CD4-positive, alpha-beta memory T cell (primary cell): ENCODE measurements around the gene ITGB3BP. TPM values are rescaled to one million over a fixed set of nuclear protein-coding genes. Genes with fewer than 3 reads are reported as not detected.
"Not testable (repeated sequence)": the region's sequence is repeated elsewhere in the genome, so short reads cannot be mapped to it uniquely, and the experiment has no call there.

Experiments
- CTCF ChIA-PET: fragments of 350-600 bp; sonication (Branson Sonifier 250); formaldehyde crosslinking; loops from one replicate; lab custom pipeline; 2021; ENCODE audit warnings: inconsistent platforms; ENCODE audit not compliant: partially characterized antibody; lab: Charles Lee
- POLR2A ChIA-PET: fragments of 350-600 bp; sonication (Branson Sonifier 250); formaldehyde crosslinking; loops from one replicate; lab custom pipeline; 2021; ENCODE audit not compliant: partially characterized antibody; lab: Charles Lee
- DNase-seq, 5 donors: peaks; one replicate each; pipeline versions ENCODE4 v3.0.0 to v3.0.0-alpha.2; 2020 to 2022; ENCODE audit warnings: mixed read lengths in 1 of 5
- H3K27ac ChIP-seq: one replicate; pipeline ENCODE4 v1.7.0; 2013; ENCODE audit warnings: low read depth, low read length
- H3K27me3 ChIP-seq: 2 replicates; pipeline ENCODE4 v1.7.0; 2013; ENCODE audit warnings: mild to moderate bottlenecking, low read length, moderate library complexity; ENCODE audit not compliant: insufficient read depth
- H3K36me3 ChIP-seq: 2 replicates; pipeline ENCODE4 v1.7.0; 2013; ENCODE audit warnings: mild to moderate bottlenecking, low read length, moderate library complexity; ENCODE audit not compliant: insufficient read depth
- H3K4me1 ChIP-seq: 2 replicates; pipeline ENCODE4 v1.7.0; 2013; ENCODE audit warnings: mild to moderate bottlenecking, low read length, moderate library complexity; ENCODE audit not compliant: insufficient read depth
- H3K4me3 ChIP-seq, 2 donors: one replicate each; pipeline ENCODE4 v1.7.0; 2013; ENCODE audit warnings: low read length in 2 of 2, mild to moderate bottlenecking in 1 of 2
- H3K9me3 ChIP-seq, 2 donors: one replicate each; pipeline ENCODE4 v1.7.0; 2013; ENCODE audit warnings: low read length in 2 of 2, control low read depth in 1 of 2; ENCODE audit not compliant: control insufficient read depth in 1 of 2
- H3K27ac Mint-ChIP-seq, 7 donors: one replicate each; pipeline ENCODE4 v1.8.0; 2020 to 2021; ENCODE audit warnings: mixed read lengths in 7 of 7, mild to moderate bottlenecking in 6 of 7, inconsistent platforms in 3 of 7, moderate library complexity in 3 of 7
- H3K27me3 Mint-ChIP-seq, 2 donors: one replicate each; pipeline ENCODE4 v1.8.0; 2020 to 2021; ENCODE audit warnings: mixed read lengths in 2 of 2
- H3K36me3 Mint-ChIP-seq, 2 donors: one replicate each; pipeline ENCODE4 v1.8.0; 2020 to 2021; ENCODE audit warnings: mixed read lengths in 2 of 2, inconsistent platforms in 1 of 2, mild to moderate bottlenecking in 1 of 2
- H3K4me1 Mint-ChIP-seq, 4 donors: one replicate each; pipeline ENCODE4 v1.8.0; 2020 to 2021; ENCODE audit warnings: mixed read lengths in 4 of 4, mild to moderate bottlenecking in 1 of 4
- H3K4me3 Mint-ChIP-seq, 8 donors: one replicate each; pipeline ENCODE4 v1.8.0; 2020 to 2021; ENCODE audit warnings: mixed read lengths in 8 of 8, mild to moderate bottlenecking in 7 of 8, moderate library complexity in 6 of 8, inconsistent platforms in 3 of 8
- H3K9me3 Mint-ChIP-seq, 8 donors: one replicate each; pipeline ENCODE4 v1.8.0; 2020 to 2021; ENCODE audit warnings: mixed read lengths in 8 of 8, mild to moderate bottlenecking in 5 of 8, inconsistent platforms in 3 of 8, moderate library complexity in 1 of 8
- intact Hi-C: fragments of 100-400 bp; cut with micrococcal nuclease; formaldehyde crosslinking; loops from one replicate; pipeline ENCODE4 v1.15.1; 2023
- polyA plus RNA-seq, 2 donors: library from polyadenylated mRNA; unstranded; fragments of 300-500 nt; fragmentation: Illumina TruSeq; gene quantifications; one replicate each; pipeline ENCODE4 v1.2.3, GENCODE V29; 2021
- total RNA-seq, 2 experiments: library from RNA; stranded (reverse); gene quantifications; one replicate each; pipeline ENCODE4 v1.2.3, GENCODE V29; 2021

The ITGB3BP gene
- total and polyA plus RNA-seq, 4 experiments from 2014 or later: 18.7 to 27.8 (median 26.0) TPM

DNA sequence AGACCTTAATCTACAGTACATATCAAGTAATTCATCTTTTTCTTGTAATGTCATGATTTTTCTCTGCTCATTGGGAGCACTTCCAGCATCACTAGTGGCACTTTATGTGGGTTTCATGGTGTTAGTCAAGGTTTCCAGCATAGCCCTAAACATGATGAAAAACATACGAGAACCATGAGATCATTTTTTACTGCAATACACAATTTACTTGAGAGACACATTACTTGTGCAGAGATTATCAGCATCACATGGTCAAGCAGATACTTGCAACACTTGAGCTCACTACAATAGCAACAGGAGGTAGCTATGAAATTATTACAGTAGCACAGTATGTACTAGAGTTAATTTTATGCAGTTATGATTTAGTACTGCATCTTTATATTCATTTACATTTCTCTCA is 36.4 kb downstream of the ITGB3BP start:
- Mint-ChIP-seq H3K27ac (no peak overlapping the region), H3K9me3 (no peaks in the 10 kb centered on the region), H3K36me3 (peaks cover 0 to 4% of the 10 kb centered on the region in 2 donors), H3K27me3 (no peaks in the 10 kb centered on the region), H3K4me3 (no peak overlapping the region), H3K4me1 (no peaks in the 10 kb centered on the region)
- no peak for DNase-seq
- H3K9me3 ChIP-seq: no peaks in the 10 kb centered on the region
- no peaks in the 10 kb centered on the region for H3K36me3 ChIP-seq
- intact Hi-C loops: no loop called here
- H3K4me1 ChIP-seq: no peaks in the 10 kb centered on the region
- CTCF ChIA-PET: interaction anchor here (0.8 kb wide), 1 partner anchor 10 kb away, joined by 3 read pairs; no protein-coding TSS in a partner anchor
- H3K27ac ChIP-seq: no peak overlapping the region
- H3K4me3 ChIP-seq: no peak overlapping the region
- POLR2A ChIA-PET: no interaction called here
- no peaks in the 10 kb centered on the region for H3K27me3 ChIP-seq

DNA sequence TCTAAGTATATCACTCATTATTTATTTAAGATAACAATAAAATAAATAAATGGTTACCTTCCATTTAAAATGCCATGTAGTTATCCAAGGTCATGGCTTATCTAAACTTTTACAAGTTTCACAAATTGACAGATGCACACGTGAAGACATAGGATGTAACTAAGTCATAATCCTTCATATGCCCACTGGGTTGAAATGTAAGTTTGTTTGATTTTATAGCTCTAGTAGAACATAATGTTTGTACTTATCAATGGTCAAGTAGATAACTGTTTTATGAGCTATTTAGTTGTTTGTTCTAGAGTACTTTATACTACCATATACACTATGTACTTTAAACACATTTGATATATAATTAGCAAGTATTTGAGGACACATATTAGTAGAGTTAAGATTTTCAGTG is 43.0 kb downstream of the ITGB3BP start:
- no peaks in the 10 kb centered on the region for H3K9me3 ChIP-seq
- H3K27ac ChIP-seq: no peak overlapping the region
- H3K27me3 Mint-ChIP-seq: no peaks in the 10 kb centered on the region
- H3K4me3 ChIP-seq: no peak overlapping the region
- H3K27me3 ChIP-seq: no peaks in the 10 kb centered on the region
- intact Hi-C loops: no loop called here
- no peak for DNase-seq
- H3K4me1 Mint-ChIP-seq: no peaks in the 10 kb centered on the region
- ChIA-PET CTCF (no interaction called here), POLR2A (no interaction called here)
- no peaks in the 10 kb centered on the region for H3K4me1 ChIP-seq
- no peak overlapping the region for H3K27ac Mint-ChIP-seq
- H3K4me3 Mint-ChIP-seq: no peak overlapping the region
- no peaks in the 10 kb centered on the region for H3K36me3 ChIP-seq
- peaks cover 11 to 18% of the 10 kb centered on the region in 2 donors for H3K36me3 Mint-ChIP-seq
- no peaks in the 10 kb centered on the region for H3K9me3 Mint-ChIP-seq

DNA sequence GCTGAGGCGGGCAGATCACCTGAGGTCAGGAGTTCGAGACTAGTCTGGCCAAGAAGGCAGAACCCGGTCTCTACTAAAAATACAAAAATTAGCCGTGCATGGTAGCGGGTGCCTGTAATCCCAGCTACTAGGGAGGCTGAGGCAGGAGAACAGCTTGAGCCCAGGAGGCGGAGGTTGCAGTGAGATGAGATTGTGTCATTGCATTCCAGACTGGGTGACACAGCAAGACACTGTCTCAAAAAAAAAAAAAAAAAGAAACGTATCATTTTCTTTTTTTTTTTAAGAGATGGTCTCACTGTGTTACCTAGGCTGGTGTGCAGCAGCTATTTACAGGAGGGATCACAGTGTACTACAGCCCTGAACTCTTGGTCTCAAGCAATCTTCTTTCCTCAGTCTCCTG is 47.3 kb downstream of the ITGB3BP start:
- H3K36me3 ChIP-seq: no peaks in the 10 kb centered on the region
- no peaks in the 10 kb centered on the region for H3K9me3 ChIP-seq
- no peak for DNase-seq
- no peak overlapping the region for H3K4me3 Mint-ChIP-seq
- H3K27ac Mint-ChIP-seq: no peak overlapping the region
- H3K27me3 Mint-ChIP-seq: no peaks in the 10 kb centered on the region
- no peaks in the 10 kb centered on the region for H3K4me1 Mint-ChIP-seq
- H3K27ac ChIP-seq: no peak overlapping the region
- H3K36me3 Mint-ChIP-seq: peaks cover 13 to 20% of the 10 kb centered on the region in 2 donors
- CTCF ChIA-PET: no interaction called here
- no peaks in the 10 kb centered on the region for H3K4me1 ChIP-seq
- no peaks in the 10 kb centered on the region for H3K27me3 ChIP-seq
- H3K4me3 ChIP-seq: no peak overlapping the region
- peaks cover 0 to 4% (median 2%) of the 10 kb centered on the region in 8 donors for H3K9me3 Mint-ChIP-seq
- POLR2A ChIA-PET: no interaction called here
- intact Hi-C loops: no loop called here

DNA sequence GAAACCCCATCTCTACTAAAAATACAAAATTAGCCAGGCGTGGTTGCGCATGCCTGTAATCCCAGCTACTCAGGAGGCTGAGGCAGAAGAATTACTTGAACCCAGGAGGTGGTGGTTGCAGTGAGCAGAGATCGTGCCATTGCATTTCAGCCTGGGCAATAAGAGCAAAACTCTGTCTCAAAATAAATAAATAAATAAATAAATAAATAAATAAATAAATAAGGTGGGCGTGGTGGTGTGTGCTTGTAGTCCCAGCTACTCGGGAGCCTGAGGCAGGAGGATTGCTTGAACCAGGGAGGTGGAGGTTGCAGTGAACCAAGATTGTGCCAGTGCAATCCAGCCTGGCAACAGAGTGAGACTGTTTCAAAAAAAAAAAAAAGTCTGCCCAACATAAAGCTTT is 54.3 kb downstream of the ITGB3BP start:
- H3K4me1 Mint-ChIP-seq, H3K4me1 ChIP-seq, H3K4me3 ChIP-seq, intact Hi-C loops, CTCF ChIA-PET, H3K36me3 ChIP-seq, POLR2A ChIA-PET, H3K27ac Mint-ChIP-seq, H3K27me3 ChIP-seq, H3K36me3 Mint-ChIP-seq, H3K9me3 ChIP-seq, H3K27ac ChIP-seq, DNase-seq, H3K27me3 Mint-ChIP-seq, H3K9me3 Mint-ChIP-seq, H3K4me3 Mint-ChIP-seq: not testable (repeated sequence)

DNA sequence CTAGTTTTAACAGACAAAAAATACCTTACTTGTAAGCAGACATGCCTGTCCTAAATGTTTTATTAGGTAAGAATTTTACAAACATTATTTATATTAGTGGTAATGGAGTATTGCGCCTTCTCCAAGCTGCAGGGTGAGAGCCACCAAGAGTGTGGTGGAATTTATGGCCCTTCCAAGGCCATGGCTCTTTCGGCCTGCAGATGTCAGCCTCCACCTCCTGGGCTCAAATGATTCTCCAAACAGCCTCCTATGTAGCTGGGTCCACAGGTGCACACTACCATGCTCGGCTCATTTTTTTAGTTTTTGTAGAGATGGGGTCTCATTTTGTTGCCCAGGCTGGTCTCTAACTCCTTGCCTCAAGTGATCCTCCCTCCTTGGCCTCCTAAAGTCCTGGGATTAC is 56.3 kb downstream of the ITGB3BP start:
- Mint-ChIP-seq H3K27me3 (no peaks in the 10 kb centered on the region), H3K4me3 (no peak overlapping the region), H3K27ac (no peak overlapping the region), H3K4me1 (no peaks in the 10 kb centered on the region), H3K36me3 (peaks cover 18 to 22% of the 10 kb centered on the region in 2 donors), H3K9me3 (peaks cover 3 to 15% (median 8%) of the 10 kb centered on the region in 8 donors)
- intact Hi-C loops: no loop called here
- H3K36me3 ChIP-seq: no peaks in the 10 kb centered on the region
- no peaks in the 10 kb centered on the region for H3K4me1 ChIP-seq
- CTCF ChIA-PET: no interaction called here
- peaks cover 0 to 3% of the 10 kb centered on the region in 2 donors for H3K9me3 ChIP-seq
- no peak overlapping the region for H3K27ac ChIP-seq
- H3K27me3 ChIP-seq: no peaks in the 10 kb centered on the region
- H3K4me3 ChIP-seq: no peak overlapping the region
- DNase-seq: no peak
- POLR2A ChIA-PET: no interaction called here

DNA sequence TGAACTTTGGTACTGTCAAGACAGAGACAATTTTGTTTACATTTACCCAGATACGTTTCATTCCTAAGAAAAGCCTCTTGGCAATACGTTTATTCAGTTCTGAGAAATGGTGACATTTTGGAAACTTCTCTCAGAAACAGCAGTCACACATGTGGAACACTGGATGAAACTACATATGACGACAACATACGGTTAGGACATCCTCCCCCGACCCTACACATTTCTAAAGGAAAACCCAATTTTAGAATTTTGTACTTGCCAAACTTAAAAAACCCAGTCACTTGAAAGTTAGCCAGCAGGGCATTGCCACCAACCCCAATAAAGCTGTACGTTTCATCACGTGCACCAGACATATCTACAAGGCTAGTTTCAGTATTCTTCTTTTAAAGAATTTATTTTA is 56.8 kb downstream of the ITGB3BP start:
- Mint-ChIP-seq H3K27ac (no peak overlapping the region), H3K36me3 (peaks cover 20 to 28% of the 10 kb centered on the region in 2 donors), H3K27me3 (no peaks in the 10 kb centered on the region), H3K4me3 (no peak overlapping the region), H3K4me1 (no peaks in the 10 kb centered on the region), H3K9me3 (peaks cover 3 to 20% (median 10%) of the 10 kb centered on the region in 8 donors)
- CTCF ChIA-PET: no interaction called here
- no peaks in the 10 kb centered on the region for H3K27me3 ChIP-seq
- H3K4me1 ChIP-seq: no peaks in the 10 kb centered on the region
- H3K9me3 ChIP-seq: peaks cover 0 to 3% of the 10 kb centered on the region in 2 donors
- no peak overlapping the region for H3K4me3 ChIP-seq
- H3K36me3 ChIP-seq: no peaks in the 10 kb centered on the region
- intact Hi-C loops: no loop called here
- H3K27ac ChIP-seq: no peak overlapping the region
- DNase-seq: no peak
- POLR2A ChIA-PET: no interaction called here

DNA sequence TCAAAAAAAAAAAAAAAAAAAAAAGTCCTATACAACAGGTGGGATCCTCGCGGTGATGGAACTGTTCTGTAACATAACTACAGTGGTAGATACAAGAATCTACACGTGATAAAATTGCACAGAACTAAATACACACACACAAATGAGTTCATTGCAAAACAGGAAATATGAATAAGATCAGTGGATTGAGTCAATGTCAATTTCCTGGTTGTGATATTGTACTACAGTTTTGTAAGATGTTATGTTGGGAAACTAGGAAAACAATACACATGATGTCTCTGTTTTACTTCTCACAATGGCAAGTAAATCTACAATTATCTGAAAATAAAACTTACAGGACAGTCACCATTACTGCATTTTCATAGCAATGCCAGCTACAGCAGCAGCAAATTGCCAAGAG is 59.8 kb downstream of the ITGB3BP start:
- intact Hi-C loops: no loop called here
- Histone ChIP-seq H3K4me3 (no peak overlapping the region), H3K9me3 (peaks cover 0 to 3% of the 10 kb centered on the region in 2 donors), H3K4me1 (no peaks in the 10 kb centered on the region), H3K27me3 (no peaks in the 10 kb centered on the region), H3K27ac (no peak overlapping the region), H3K36me3 (no peaks in the 10 kb centered on the region)
- peaks cover 16 to 25% of the 10 kb centered on the region in 2 donors for H3K36me3 Mint-ChIP-seq
- CTCF ChIA-PET: no interaction called here
- H3K27ac Mint-ChIP-seq: no peak overlapping the region
- no peak overlapping the region for H3K4me3 Mint-ChIP-seq
- no peak for DNase-seq
- H3K9me3 Mint-ChIP-seq: peaks cover 0 to 15% (median 10%) of the 10 kb centered on the region in 8 donors
- H3K27me3 Mint-ChIP-seq: no peaks in the 10 kb centered on the region
- POLR2A ChIA-PET: no interaction called here
- H3K4me1 Mint-ChIP-seq: no peaks in the 10 kb centered on the region
